HEK293 (cell line): ENCODE data around the gene ZNF35.

Experiments
- CTCF ChIA-PET: fragments of 350-600 bp; formaldehyde crosslinking; extraction: SDS; loops from one replicate; lab custom pipeline; 2021; ENCODE audit warnings: antibody characterized with exemption; lab: Yijun Ruan, JAX
- POLR2A ChIA-PET: fragments of 300-600 bp; formaldehyde crosslinking; extraction: SDS; loops from one replicate; lab custom pipeline; 2020; ENCODE audit warnings: antibody characterized with exemption, inconsistent platforms; lab: Yijun Ruan, JAX
- H3K27ac ChIP-seq: fragments of 200-500 bp; sonication (Bioruptor generic); 2 replicates; pipeline ENCODE4 v1.5.1; 2014; ENCODE audit warnings: low read depth, low read length, control low read depth, inconsistent platforms; ENCODE audit errors: extremely low read depth
- H3K36me3 ChIP-seq, 2 experiments: fragments of 200-500 bp in 1 of 2; sonication (Bioruptor generic) in 1 of 2; 1 replicate in 1 of 2; 2 replicates in 1 of 2; pipeline ENCODE4 v1.5.1; 2014 to 2017; ENCODE audit warnings: inconsistent platforms in 2 of 2, low read length in 2 of 2; ENCODE audit not compliant: control insufficient read depth in 2 of 2, insufficient read depth in 1 of 2
- H3K4me1 ChIP-seq: fragments of 200-500 bp; sonication (Bioruptor generic); 2 replicates; pipeline ENCODE4 v1.5.1; 2014; ENCODE audit warnings: mild to moderate bottlenecking, low read length, inconsistent platforms; ENCODE audit not compliant: control insufficient read depth, insufficient read depth
- H3K4me3 ChIP-seq: 2 replicates; pipeline ENCODE4 v1.5.1; 2011; ENCODE audit warnings: low read depth, mild to moderate bottlenecking, control low read depth, low read length, moderate library complexity
- H3K9me3 ChIP-seq: fragments of 200-500 bp; sonication (Bioruptor generic); 2 replicates; pipeline ENCODE4 v1.5.1; 2014; ENCODE audit warnings: low read depth, low read length, inconsistent platforms; ENCODE audit not compliant: control insufficient read depth, insufficient read depth
- KLF1 ChIP-seq: fragments of 450-650 bp; formaldehyde crosslinking; IDR thresholded peaks from 2 replicates; pipeline ENCODE4 v1.5.1; 2016; ENCODE audit warnings: missing biosample characterization, missing genetic modification characterization
- KLF9 ChIP-seq: fragments of 450-650 bp; formaldehyde crosslinking; IDR thresholded peaks from 2 replicates; pipeline ENCODE4 v1.5.1; 2016; ENCODE audit warnings: missing biosample characterization, missing genetic modification characterization, low read depth
- SALL2 ChIP-seq: fragments of 450-650 bp; formaldehyde crosslinking; IDR thresholded peaks from 2 replicates; pipeline ENCODE4 v1.5.0; 2017; ENCODE audit warnings: missing biosample characterization, mild to moderate bottlenecking, missing genetic modification characterization, borderline replicate concordance
- SETDB1 ChIP-seq: IDR thresholded peaks from one replicate; pipeline ENCODE4 v1.6.1; 2017; ENCODE audit warnings: mild to moderate bottlenecking, low read length, moderate library complexity, mixed read lengths; ENCODE audit not compliant: insufficient read length
- ZBTB48 ChIP-seq: fragments of 450-650 bp; formaldehyde crosslinking; IDR thresholded peaks from 2 replicates; pipeline ENCODE4 v1.5.1; 2016; ENCODE audit warnings: missing biosample characterization, missing genetic modification characterization
- ZNF24 ChIP-seq: fragments of 450-650 bp; formaldehyde crosslinking; IDR thresholded peaks from 2 replicates; pipeline ENCODE4 v1.5.1; 2016; ENCODE audit warnings: missing biosample characterization, missing genetic modification characterization
- ZNF501 ChIP-seq: fragments of 450-650 bp; formaldehyde crosslinking; IDR thresholded peaks from 2 replicates; pipeline ENCODE4 v1.5.1; 2016; ENCODE audit warnings: missing biosample characterization, missing genetic modification characterization
- ZNF513 ChIP-seq: fragments of 450-650 bp; IDR thresholded peaks from 2 replicates; pipeline ENCODE4 v1.5.1; 2018; ENCODE audit warnings: missing biosample characterization, missing genetic modification characterization
- ZNF529 ChIP-seq: fragments of 450-650 bp; formaldehyde crosslinking; IDR thresholded peaks from 2 replicates; pipeline ENCODE4 v1.5.1; 2017; ENCODE audit warnings: missing genetic modification characterization, missing biosample characterization; ENCODE audit not compliant: insufficient replicate concordance
- ZNF561 ChIP-seq: fragments of 450-650 bp; IDR thresholded peaks from 2 replicates; pipeline ENCODE4 v1.5.1; 2018; ENCODE audit warnings: missing biosample characterization, missing genetic modification characterization, borderline replicate concordance
- ZNF624 ChIP-seq: fragments of 450-650 bp; formaldehyde crosslinking; IDR thresholded peaks from 2 replicates; pipeline ENCODE4 v1.5.1; 2017; ENCODE audit warnings: missing biosample characterization, missing genetic modification characterization
- ZNF791 ChIP-seq: fragments of 450-650 bp; formaldehyde crosslinking; IDR thresholded peaks from 2 replicates; pipeline ENCODE4 v1.5.1; 2016; ENCODE audit warnings: missing biosample characterization, missing genetic modification characterization
- TF ChIP-seq, protein P1 (sequence below): fragments of 450-650 bp; formaldehyde crosslinking; IDR thresholded peaks from 2 replicates; pipeline ENCODE4 v1.5.1; 2016; ENCODE audit warnings: missing biosample characterization, missing genetic modification characterization
- TF ChIP-seq, protein P2 (sequence below): fragments of 450-650 bp; formaldehyde crosslinking; IDR thresholded peaks from 2 replicates; pipeline ENCODE4 v1.5.1; 2016; ENCODE audit warnings: missing biosample characterization, missing genetic modification characterization

Gene ZNF35

DNA sequence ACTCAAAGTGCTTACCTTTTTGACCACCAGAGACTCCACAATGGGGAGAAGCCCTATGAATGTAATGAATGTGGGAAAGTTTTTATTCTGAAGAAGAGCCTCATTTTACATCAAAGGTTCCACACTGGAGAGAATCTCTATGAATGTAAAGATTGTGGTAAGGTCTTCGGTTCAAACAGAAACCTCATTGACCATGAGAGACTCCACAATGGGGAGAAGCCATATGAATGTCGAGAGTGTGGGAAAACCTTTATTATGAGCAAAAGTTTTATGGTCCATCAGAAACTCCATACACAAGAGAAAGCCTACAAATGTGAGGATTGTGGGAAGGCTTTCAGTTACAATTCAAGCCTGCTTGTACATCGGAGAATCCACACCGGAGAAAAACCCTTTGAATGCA is 5.5 kb upstream of the ZNF35 start:
- H3K4me3 ChIP-seq = no peak overlapping the region
- ChIA-PET POLR2A (no interaction called here), CTCF (no interaction called here)
- TF ChIP-seq, protein P1, sequence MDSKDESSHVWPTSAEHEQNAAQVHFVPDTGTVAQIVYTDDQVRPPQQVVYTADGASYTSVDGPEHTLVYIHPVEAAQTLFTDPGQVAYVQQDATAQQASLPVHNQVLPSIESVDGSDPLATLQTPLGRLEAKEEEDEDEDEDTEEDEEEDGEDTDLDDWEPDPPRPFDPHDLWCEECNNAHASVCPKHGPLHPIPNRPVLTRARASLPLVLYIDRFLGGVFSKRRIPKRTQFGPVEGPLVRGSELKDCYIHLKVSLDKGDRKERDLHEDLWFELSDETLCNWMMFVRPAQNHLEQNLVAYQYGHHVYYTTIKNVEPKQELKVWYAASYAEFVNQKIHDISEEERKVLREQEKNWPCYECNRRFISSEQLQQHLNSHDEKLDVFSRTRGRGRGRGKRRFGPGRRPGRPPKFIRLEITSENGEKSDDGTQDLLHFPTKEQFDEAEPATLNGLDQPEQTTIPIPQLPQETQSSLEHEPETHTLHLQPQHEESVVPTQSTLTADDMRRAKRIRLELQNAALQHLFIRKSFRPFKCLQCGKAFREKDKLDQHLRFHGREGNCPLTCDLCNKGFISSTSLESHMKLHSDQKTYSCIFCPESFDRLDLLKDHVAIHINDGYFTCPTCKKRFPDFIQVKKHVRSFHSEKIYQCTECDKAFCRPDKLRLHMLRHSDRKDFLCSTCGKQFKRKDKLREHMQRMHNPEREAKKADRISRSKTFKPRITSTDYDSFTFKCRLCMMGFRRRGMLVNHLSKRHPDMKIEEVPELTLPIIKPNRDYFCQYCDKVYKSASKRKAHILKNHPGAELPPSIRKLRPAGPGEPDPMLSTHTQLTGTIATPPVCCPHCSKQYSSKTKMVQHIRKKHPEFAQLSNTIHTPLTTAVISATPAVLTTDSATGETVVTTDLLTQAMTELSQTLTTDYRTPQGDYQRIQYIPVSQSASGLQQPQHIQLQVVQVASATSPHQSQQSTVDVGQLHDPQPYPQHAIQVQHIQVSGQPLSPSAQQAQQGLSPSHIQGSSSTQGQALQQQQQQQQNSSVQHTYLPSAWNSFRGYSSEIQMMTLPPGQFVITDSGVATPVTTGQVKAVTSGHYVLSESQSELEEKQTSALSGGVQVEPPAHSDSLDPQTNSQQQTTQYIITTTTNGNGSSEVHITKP (tag by site-specific recombination) = no peak
- no peak for TF ChIP-seq SALL2
- TF ChIP-seq KLF9 (tag by site-specific recombination) = no peak
- TF ChIP-seq SETDB1 = peak; percentile 94
- H3K36me3 ChIP-seq = peaks cover 0 to 57% of the 10 kb centered on the region in 2 experiments; a peak in 2 of 3 replicates
- H3K4me1 ChIP-seq = no peaks in the 10 kb centered on the region
- H3K9me3 ChIP-seq = no peaks in the 10 kb centered on the region
- no peak overlapping the region for H3K27ac ChIP-seq

DNA sequence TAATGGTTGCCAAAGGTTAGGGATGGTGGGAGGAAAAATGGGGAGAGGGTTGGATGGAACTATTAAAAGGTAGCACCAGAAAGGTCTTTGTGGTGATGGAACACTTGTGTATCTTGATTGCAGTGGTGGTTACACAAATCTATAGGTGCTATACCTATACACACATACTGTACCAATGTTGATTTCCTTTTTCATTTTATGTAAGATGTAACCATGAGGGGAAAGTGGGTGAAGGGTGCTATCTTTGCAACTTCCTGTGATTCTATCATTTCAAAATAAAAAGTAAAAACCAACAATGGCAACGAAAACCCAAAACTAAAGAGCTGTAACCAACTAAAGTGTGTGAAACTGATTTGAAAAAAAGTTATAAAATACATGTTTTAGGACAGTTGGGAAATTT is 761 bp upstream of the ZNF35 start:
- peaks cover 0 to 34% of the 10 kb centered on the region in 2 experiments; a peak in 1 of 3 replicates for H3K36me3 ChIP-seq
- TF ChIP-seq ZBTB48 (tag by site-specific recombination) (no peak), ZNF513 (tag by site-specific recombination) (no peak), ZNF561 (tag by site-specific recombination) (no peak), ZNF791 (tag by site-specific recombination) (no peak), ZNF501 (no peak), KLF1 (tag by site-specific recombination) (no peak), ZNF24 (tag by site-specific recombination) (no peak), ZNF624 (tag by site-specific recombination) (no peak), ZNF529 (no peak)
- TF ChIP-seq, protein P1 (tag by site-specific recombination) = no peak
- TF ChIP-seq, protein P2, sequence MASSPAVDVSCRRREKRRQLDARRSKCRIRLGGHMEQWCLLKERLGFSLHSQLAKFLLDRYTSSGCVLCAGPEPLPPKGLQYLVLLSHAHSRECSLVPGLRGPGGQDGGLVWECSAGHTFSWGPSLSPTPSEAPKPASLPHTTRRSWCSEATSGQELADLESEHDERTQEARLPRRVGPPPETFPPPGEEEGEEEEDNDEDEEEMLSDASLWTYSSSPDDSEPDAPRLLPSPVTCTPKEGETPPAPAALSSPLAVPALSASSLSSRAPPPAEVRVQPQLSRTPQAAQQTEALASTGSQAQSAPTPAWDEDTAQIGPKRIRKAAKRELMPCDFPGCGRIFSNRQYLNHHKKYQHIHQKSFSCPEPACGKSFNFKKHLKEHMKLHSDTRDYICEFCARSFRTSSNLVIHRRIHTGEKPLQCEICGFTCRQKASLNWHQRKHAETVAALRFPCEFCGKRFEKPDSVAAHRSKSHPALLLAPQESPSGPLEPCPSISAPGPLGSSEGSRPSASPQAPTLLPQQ = no peak
- TF ChIP-seq, all 188 proteins: peak for 0
- ChIA-PET CTCF (interaction anchor here (0.6 to 1.2 kb wide), 2 partner anchors 23 to 72 kb away, joined by 3 to 5 read pairs; partner anchors contain the start of gene ZNF197), POLR2A (interaction anchor here (1.1 to 1.3 kb wide), 5 partner anchors 15 to 114 kb away, joined by 3 to 21 read pairs (median 3); partner anchors contain the start of genes KIAA1143, KIF15, ZNF197 and ZNF502)
- H3K9me3 ChIP-seq = no peaks in the 10 kb centered on the region
- no peaks in the 10 kb centered on the region for H3K4me1 ChIP-seq
- no peak overlapping the region for H3K27ac ChIP-seq
- H3K4me3 ChIP-seq = peak overlapping the region; percentile 95; the same call in 1 of the 2 replicates
